CD8-positive, alpha-beta memory T cell (primary cell): ENCODE data around the gene GPR22. TPM values are rescaled to one million over a fixed set of nuclear protein-coding genes. Genes with fewer than 3 reads are reported as not detected.
A peak's percentile ranks its signal among the peaks of the same experiment; 100 is the strongest.

Experiments
- CTCF ChIA-PET: fragments of 350-600 bp; sonication (Branson Sonifier 250); formaldehyde crosslinking; loops from one replicate; lab custom pipeline; 2021; ENCODE audit warnings: antibody characterized with exemption; lab: Charles Lee
- POLR2A ChIA-PET: fragments of 350-600 bp; sonication (Branson Sonifier 250); formaldehyde crosslinking; loops from one replicate; lab custom pipeline; 2021; ENCODE audit warnings: antibody characterized with exemption; lab: Charles Lee
- DNase-seq, 5 donors: peaks; one replicate each; pipeline versions ENCODE4 v3.0.0 to v3.0.0-alpha.2; 2020 to 2022; ENCODE audit warnings: mixed read lengths in 1 of 5
- H3K27ac ChIP-seq: one replicate; pipeline ENCODE4 v1.7.0; 2013; ENCODE audit warnings: low read depth, mild to moderate bottlenecking, low read length, moderate library complexity
- H3K27me3 ChIP-seq: 2 replicates; pipeline ENCODE4 v1.7.0; 2013; ENCODE audit warnings: low read length, mild to moderate bottlenecking; ENCODE audit not compliant: insufficient read depth, poor library complexity, severe bottlenecking
- H3K36me3 ChIP-seq: 2 replicates; pipeline ENCODE4 v1.7.0; 2013; ENCODE audit warnings: mild to moderate bottlenecking, low read length, moderate library complexity; ENCODE audit not compliant: insufficient read depth
- H3K4me1 ChIP-seq: 2 replicates; pipeline ENCODE4 v1.7.0; 2013; ENCODE audit warnings: mild to moderate bottlenecking, low read length, moderate library complexity; ENCODE audit not compliant: insufficient read depth
- H3K4me3 ChIP-seq: 2 replicates; pipeline ENCODE4 v1.7.0; 2013; ENCODE audit warnings: mild to moderate bottlenecking, low read length
- H3K9me3 ChIP-seq: 2 replicates; pipeline ENCODE4 v1.7.0; 2013; ENCODE audit warnings: mild to moderate bottlenecking, low read length
- H3K27ac Mint-ChIP-seq, 8 donors: one replicate each; pipeline ENCODE4 v1.8.0; 2020 to 2021; ENCODE audit warnings: mixed read lengths in 8 of 8, mild to moderate bottlenecking in 6 of 8, inconsistent platforms in 3 of 8, moderate library complexity in 3 of 8
- H3K27me3 Mint-ChIP-seq, 2 donors: one replicate each; pipeline ENCODE4 v1.8.0; 2020 to 2021; ENCODE audit warnings: mixed read lengths in 2 of 2, mild to moderate bottlenecking in 1 of 2, moderate library complexity in 1 of 2
- H3K36me3 Mint-ChIP-seq, 3 donors: one replicate each; pipeline ENCODE4 v1.8.0; 2020 to 2021; ENCODE audit warnings: mixed read lengths in 3 of 3, inconsistent platforms in 1 of 3, mild to moderate bottlenecking in 1 of 3
- H3K4me1 Mint-ChIP-seq, 3 donors: one replicate each; pipeline ENCODE4 v1.8.0; 2020 to 2021; ENCODE audit warnings: mixed read lengths in 3 of 3, inconsistent platforms in 1 of 3, mild to moderate bottlenecking in 1 of 3
- H3K4me3 Mint-ChIP-seq, 7 donors: one replicate each; pipeline ENCODE4 v1.8.0; 2020 to 2021; ENCODE audit warnings: mixed read lengths in 7 of 7, mild to moderate bottlenecking in 6 of 7, moderate library complexity in 4 of 7, inconsistent platforms in 2 of 7
- H3K9me3 Mint-ChIP-seq, 5 donors: one replicate each; pipeline ENCODE4 v1.8.0; 2020 to 2022; ENCODE audit warnings: mixed read lengths in 5 of 5, mild to moderate bottlenecking in 3 of 5, moderate library complexity in 2 of 5, inconsistent platforms in 1 of 5
- polyA plus RNA-seq: library from polyadenylated mRNA; unstranded; fragments of 300-500 nt; fragmentation: Illumina TruSeq; gene quantifications from one replicate; pipeline ENCODE4 v1.2.3, GENCODE V29; 2021
- total RNA-seq, 2 experiments: library from RNA; stranded (reverse); gene quantifications; one replicate each; pipeline ENCODE4 v1.2.3, GENCODE V29; 2021

The GPR22 gene
- total and polyA plus RNA-seq, 3 experiments from 2014 or later = 0.28 TPM; not detected in 2

DNA sequence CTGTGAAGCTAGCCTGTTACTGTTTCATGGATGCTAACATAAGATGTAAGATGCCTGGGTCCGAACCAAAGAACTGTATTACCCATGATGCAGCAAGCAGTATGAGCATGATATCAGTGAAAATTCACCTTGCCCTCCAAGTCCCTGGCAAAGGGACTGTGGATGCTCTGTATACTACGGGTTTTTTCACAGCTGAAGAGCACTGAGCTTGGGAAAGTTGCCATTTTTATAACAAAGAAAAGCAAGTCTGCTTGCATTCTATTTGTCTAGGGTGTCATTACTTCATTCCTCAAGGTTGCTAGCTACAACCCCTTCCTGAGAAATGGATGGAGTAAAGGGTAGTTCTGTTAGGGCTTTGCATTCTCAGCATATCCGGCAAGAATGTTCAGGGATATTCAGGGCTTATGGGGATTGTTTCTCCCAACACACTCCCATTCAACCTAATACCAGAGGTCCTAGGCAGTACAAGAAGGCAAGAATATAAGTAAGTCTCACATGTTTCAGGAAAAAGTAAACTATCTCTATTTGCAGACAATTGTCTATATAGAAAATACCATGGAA lies 5.1 kb upstream of the GPR22 start:
- Mint-ChIP-seq H3K4me3 (no peak overlapping the region), H3K27me3 (no peaks in the 10 kb centered on the region), H3K27ac (peak overlapping the region in 2 of 8 donors; percentile 25 to 27), H3K4me1 (peaks cover 2 to 8% (median 7%) of the 10 kb centered on the region in 3 donors), H3K36me3 (peaks cover 0 to 2% (median under 1%) of the 10 kb centered on the region in 3 donors), H3K9me3 (no peaks in the 10 kb centered on the region)
- ChIA-PET POLR2A (no interaction called here), CTCF (interaction anchor here (1.0 to 2.6 kb wide), 4 partner anchors 36 to 414 kb away, joined by 4 to 8 read pairs (median 6); partner anchors contain the start of gene CBLL1)
- H3K36me3 ChIP-seq = no peaks in the 10 kb centered on the region
- H3K4me3 ChIP-seq = no peak overlapping the region
- H3K27ac ChIP-seq = no peak overlapping the region
- DNase-seq = no peak
- H3K4me1 ChIP-seq = no peaks in the 10 kb centered on the region
- H3K9me3 ChIP-seq = no peaks in the 10 kb centered on the region
- no peaks in the 10 kb centered on the region for H3K27me3 ChIP-seq

DNA sequence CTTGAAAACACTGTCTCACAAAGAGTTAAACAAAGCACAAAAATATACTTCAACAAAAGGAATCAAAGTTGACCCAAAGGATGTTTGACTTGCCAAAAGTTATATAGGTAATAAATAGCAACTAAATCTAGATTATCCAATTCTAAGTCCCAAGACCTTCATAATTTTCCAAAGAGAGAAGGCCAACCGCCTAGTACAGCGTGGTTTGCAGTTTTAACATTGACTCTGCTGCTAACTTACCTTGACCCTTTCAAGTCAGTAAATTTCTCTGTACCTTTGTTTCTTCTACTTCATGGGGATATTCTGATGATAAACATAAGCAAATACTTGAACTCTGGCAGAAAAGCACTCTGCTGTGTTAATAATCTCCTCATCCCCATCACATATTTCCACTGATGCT lies 1.9 kb upstream of the GPR22 start:
- no peak for DNase-seq
- Mint-ChIP-seq H3K9me3 (no peaks in the 10 kb centered on the region), H3K27ac (no peak overlapping the region), H3K36me3 (peaks cover 0 to 2% (median 0%) of the 10 kb centered on the region in 3 donors), H3K4me1 (peaks cover 7 to 13% (median 8%) of the 10 kb centered on the region in 3 donors), H3K4me3 (no peak overlapping the region), H3K27me3 (no peaks in the 10 kb centered on the region)
- CTCF ChIA-PET = no interaction called here
- no peak overlapping the region for H3K4me3 ChIP-seq
- POLR2A ChIA-PET = no interaction called here
- no peaks in the 10 kb centered on the region for H3K9me3 ChIP-seq
- H3K27ac ChIP-seq = no peak overlapping the region
- H3K4me1 ChIP-seq = no peaks in the 10 kb centered on the region
- H3K36me3 ChIP-seq = no peaks in the 10 kb centered on the region
- no peaks in the 10 kb centered on the region for H3K27me3 ChIP-seq

DNA sequence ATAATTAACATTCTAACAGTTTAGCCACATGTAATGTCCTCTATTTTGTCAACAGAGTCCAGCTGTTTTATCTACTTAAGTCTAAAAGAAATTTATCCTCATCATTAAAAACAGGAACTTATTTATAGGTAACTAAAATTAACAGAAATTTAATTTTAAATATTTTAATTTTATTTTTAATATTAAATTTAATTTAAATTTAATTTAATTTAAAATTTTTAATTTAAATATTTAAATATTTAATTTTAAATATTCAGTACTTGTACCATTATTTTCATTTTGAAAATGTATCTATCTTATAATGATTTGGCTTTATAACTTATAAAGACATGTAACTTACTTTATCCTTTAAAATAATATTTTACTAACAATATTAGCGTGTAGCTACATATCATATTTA lies 1.0 kb upstream of the GPR22 start:
- Mint-ChIP-seq H3K27ac (no peak overlapping the region), H3K9me3 (no peaks in the 10 kb centered on the region), H3K4me3 (no peak overlapping the region), H3K36me3 (peaks cover 0 to 2% (median 0%) of the 10 kb centered on the region in 3 donors), H3K27me3 (no peaks in the 10 kb centered on the region), H3K4me1 (peaks cover 7 to 13% (median 8%) of the 10 kb centered on the region in 3 donors)
- H3K36me3 ChIP-seq = no peaks in the 10 kb centered on the region
- no peaks in the 10 kb centered on the region for H3K9me3 ChIP-seq
- H3K4me1 ChIP-seq = no peaks in the 10 kb centered on the region
- ChIA-PET POLR2A (no interaction called here), CTCF (no interaction called here)
- no peak overlapping the region for H3K27ac ChIP-seq
- H3K27me3 ChIP-seq = no peaks in the 10 kb centered on the region
- no peak overlapping the region for H3K4me3 ChIP-seq
- no peak for DNase-seq

DNA sequence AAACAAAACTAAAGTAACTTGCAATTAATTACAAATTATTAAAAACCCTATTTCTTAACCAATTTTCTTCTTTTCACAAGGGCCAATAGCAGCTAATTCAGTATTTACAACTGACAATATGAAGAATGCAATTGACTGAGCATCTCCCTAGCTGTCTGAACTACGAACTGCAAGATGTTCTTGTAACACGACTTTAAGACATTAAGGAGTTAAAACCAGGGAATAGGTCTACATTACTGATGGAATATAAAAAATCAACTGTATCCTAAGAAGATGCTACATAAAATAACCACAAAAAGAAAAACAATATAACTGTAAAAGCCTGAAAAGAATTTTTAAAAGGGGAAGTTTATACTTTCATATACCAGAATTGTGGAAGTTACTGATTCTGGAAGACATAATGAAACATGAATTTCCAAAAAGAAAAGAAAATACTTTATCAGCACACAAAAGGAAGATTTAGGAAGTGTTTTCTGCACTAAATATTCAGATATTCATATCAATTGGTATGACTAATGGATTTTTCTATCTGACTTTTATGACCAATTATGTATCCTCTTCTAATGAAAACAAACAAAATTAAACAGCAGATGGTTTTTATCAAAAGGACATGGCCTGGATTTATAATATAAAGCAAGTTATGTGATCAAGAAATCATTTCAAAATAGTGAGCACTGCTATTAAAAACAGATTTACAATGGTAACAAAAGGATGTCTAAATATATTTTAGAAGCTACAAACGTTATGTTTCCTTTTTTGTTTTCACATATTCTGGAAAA lies 1.6 kb downstream of the GPR22 start:
- Histone ChIP-seq H3K4me3 (no peak overlapping the region), H3K27me3 (no peaks in the 10 kb centered on the region), H3K9me3 (no peaks in the 10 kb centered on the region), H3K36me3 (no peaks in the 10 kb centered on the region), H3K4me1 (no peaks in the 10 kb centered on the region), H3K27ac (no peak overlapping the region)
- H3K36me3 Mint-ChIP-seq = peaks cover 0 to 2% (median 0%) of the 10 kb centered on the region in 3 donors
- ChIA-PET POLR2A (no interaction called here), CTCF (interaction anchor here (1.3 kb wide), 1 partner anchor 8 kb away, joined by 5 read pairs; no protein-coding TSS in a partner anchor)
- peaks cover 0 to 14% (median 7%) of the 10 kb centered on the region in 3 donors for H3K4me1 Mint-ChIP-seq
- H3K27me3 Mint-ChIP-seq = no peaks in the 10 kb centered on the region
- H3K4me3 Mint-ChIP-seq = no peak overlapping the region
- no peak overlapping the region for H3K27ac Mint-ChIP-seq
- H3K9me3 Mint-ChIP-seq = no peaks in the 10 kb centered on the region
- no peak for DNase-seq

DNA sequence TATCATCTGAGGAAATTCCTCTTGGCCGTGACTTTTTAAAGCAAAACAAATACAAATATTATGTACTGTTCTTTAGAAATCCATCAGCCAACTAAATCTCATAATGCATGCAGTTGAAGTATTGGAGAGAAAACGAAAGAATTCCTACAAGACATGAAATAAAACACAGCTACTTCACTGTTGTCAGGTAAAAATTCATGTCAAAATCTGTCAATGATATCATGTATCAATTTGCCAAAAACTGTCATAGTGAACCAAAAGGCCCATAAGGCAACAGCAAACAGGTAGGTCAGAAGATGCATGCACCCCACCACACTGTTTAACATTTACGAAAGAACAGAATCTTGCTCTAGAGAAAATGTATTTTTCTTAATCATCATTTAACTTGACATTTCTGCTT lies 2.3 kb downstream of the GPR22 start:
- Mint-ChIP-seq H3K27ac (no peak overlapping the region), H3K9me3 (no peaks in the 10 kb centered on the region), H3K27me3 (no peaks in the 10 kb centered on the region), H3K4me1 (peaks cover 0 to 14% (median 7%) of the 10 kb centered on the region in 3 donors), H3K4me3 (no peak overlapping the region), H3K36me3 (peaks cover 0 to 2% (median 0%) of the 10 kb centered on the region in 3 donors)
- H3K9me3 ChIP-seq = no peaks in the 10 kb centered on the region
- no peak overlapping the region for H3K27ac ChIP-seq
- no peaks in the 10 kb centered on the region for H3K36me3 ChIP-seq
- H3K4me1 ChIP-seq = no peaks in the 10 kb centered on the region
- H3K4me3 ChIP-seq = no peak overlapping the region
- ChIA-PET CTCF (interaction anchor here (1.3 kb wide), 1 partner anchor 9 kb away, joined by 5 read pairs; no protein-coding TSS in a partner anchor), POLR2A (no interaction called here)
- no peaks in the 10 kb centered on the region for H3K27me3 ChIP-seq
- DNase-seq = no peak

DNA sequence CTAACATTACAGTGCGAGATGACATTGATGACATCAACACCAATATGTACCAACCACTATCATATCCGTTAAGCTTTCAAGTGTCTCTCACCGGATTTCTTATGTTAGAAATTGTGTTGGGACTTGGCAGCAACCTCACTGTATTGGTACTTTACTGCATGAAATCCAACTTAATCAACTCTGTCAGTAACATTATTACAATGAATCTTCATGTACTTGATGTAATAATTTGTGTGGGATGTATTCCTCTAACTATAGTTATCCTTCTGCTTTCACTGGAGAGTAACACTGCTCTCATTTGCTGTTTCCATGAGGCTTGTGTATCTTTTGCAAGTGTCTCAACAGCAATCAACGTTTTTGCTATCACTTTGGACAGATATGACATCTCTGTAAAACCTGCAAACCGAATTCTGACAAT lies 4.3 kb downstream of the GPR22 start:
- Mint-ChIP-seq H3K36me3 (peaks cover 0 to 3% (median 0%) of the 10 kb centered on the region in 3 donors), H3K4me1 (peaks cover 0 to 16% (median 7%) of the 10 kb centered on the region in 3 donors), H3K4me3 (no peak overlapping the region), H3K9me3 (no peaks in the 10 kb centered on the region), H3K27me3 (no peaks in the 10 kb centered on the region), H3K27ac (no peak overlapping the region)
- Histone ChIP-seq H3K4me1 (no peaks in the 10 kb centered on the region), H3K27me3 (no peaks in the 10 kb centered on the region), H3K27ac (no peak overlapping the region), H3K9me3 (no peaks in the 10 kb centered on the region), H3K36me3 (no peaks in the 10 kb centered on the region), H3K4me3 (no peak overlapping the region)
- CTCF ChIA-PET = no interaction called here
- POLR2A ChIA-PET = no interaction called here
- no peak for DNase-seq

DNA sequence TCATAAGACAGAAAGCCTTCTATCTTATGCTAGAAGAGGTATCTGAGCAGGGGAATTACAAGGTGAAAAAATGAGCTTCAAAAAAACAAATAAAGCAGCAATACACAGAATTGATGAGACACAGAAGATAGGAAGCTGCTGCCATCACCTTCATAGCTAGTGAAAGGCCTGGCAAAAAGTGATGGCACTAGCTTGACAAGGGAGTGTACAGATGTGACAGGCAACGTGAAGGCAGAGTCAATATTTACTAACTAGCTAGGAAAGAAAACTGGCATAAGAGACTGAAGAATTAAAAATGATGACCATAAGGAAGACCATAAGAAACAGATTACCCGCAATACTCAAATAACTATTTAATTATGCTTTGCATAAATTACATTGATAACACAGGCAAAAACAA lies 9.4 kb downstream of the GPR22 start:
- Mint-ChIP-seq H3K4me3 (no peak overlapping the region), H3K27ac (no peak overlapping the region), H3K27me3 (no peaks in the 10 kb centered on the region), H3K36me3 (peaks cover 0 to 2% (median 1%) of the 10 kb centered on the region in 3 donors), H3K9me3 (no peaks in the 10 kb centered on the region), H3K4me1 (peaks cover 0 to 22% (median 12%) of the 10 kb centered on the region in 3 donors)
- no peak for DNase-seq
- Histone ChIP-seq H3K36me3 (no peaks in the 10 kb centered on the region), H3K4me1 (no peaks in the 10 kb centered on the region), H3K27me3 (no peaks in the 10 kb centered on the region), H3K9me3 (no peaks in the 10 kb centered on the region), H3K27ac (no peak overlapping the region), H3K4me3 (no peak overlapping the region)
- CTCF ChIA-PET = interaction anchor here (2.2 kb wide), 1 partner anchor 16 kb away, joined by 6 read pairs; no protein-coding TSS in a partner anchor
- POLR2A ChIA-PET = interaction anchor here (0.7 kb wide), 1 partner anchor 22 kb away, joined by 3 read pairs; no protein-coding TSS in a partner anchor

DNA sequence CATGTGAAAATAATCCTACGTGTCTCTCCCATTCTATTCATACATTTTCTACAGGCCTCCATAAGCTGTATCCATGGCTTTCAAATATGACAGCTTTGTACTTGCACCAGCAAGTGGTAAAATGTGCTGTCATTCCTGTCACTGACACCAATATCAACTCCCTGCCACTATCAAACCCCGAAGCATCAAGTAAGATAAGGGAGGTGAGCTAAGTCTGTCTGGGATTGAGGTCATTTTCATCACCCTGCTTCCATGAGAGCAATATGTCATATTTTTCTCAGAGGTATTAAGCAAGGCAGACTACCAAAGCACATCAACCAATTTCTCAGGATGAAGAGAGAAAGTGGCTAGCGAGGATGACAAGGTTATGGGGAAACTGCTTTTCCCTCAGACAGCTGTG lies 11.1 kb downstream of the GPR22 start:
- DNase-seq = no peak
- H3K4me3 ChIP-seq = no peak overlapping the region
- H3K4me1 Mint-ChIP-seq = peaks cover 10 to 37% (median 14%) of the 10 kb centered on the region in 3 donors
- no peaks in the 10 kb centered on the region for H3K9me3 ChIP-seq
- no peaks in the 10 kb centered on the region for H3K36me3 ChIP-seq
- no peaks in the 10 kb centered on the region for H3K27me3 Mint-ChIP-seq
- H3K27ac Mint-ChIP-seq = no peak overlapping the region
- H3K27ac ChIP-seq = no peak overlapping the region
- H3K36me3 Mint-ChIP-seq = peaks cover 0 to 2% (median 1%) of the 10 kb centered on the region in 3 donors
- CTCF ChIA-PET = interaction anchor here (2.2 kb wide), 1 partner anchor 18 kb away, joined by 6 read pairs; no protein-coding TSS in a partner anchor
- no peaks in the 10 kb centered on the region for H3K9me3 Mint-ChIP-seq
- H3K4me3 Mint-ChIP-seq = no peak overlapping the region
- no peaks in the 10 kb centered on the region for H3K4me1 ChIP-seq
- H3K27me3 ChIP-seq = no peaks in the 10 kb centered on the region
- POLR2A ChIA-PET = no interaction called here
